Measurements from ENCODE around the gene NMT1.

The NMT1 gene

DNA sequence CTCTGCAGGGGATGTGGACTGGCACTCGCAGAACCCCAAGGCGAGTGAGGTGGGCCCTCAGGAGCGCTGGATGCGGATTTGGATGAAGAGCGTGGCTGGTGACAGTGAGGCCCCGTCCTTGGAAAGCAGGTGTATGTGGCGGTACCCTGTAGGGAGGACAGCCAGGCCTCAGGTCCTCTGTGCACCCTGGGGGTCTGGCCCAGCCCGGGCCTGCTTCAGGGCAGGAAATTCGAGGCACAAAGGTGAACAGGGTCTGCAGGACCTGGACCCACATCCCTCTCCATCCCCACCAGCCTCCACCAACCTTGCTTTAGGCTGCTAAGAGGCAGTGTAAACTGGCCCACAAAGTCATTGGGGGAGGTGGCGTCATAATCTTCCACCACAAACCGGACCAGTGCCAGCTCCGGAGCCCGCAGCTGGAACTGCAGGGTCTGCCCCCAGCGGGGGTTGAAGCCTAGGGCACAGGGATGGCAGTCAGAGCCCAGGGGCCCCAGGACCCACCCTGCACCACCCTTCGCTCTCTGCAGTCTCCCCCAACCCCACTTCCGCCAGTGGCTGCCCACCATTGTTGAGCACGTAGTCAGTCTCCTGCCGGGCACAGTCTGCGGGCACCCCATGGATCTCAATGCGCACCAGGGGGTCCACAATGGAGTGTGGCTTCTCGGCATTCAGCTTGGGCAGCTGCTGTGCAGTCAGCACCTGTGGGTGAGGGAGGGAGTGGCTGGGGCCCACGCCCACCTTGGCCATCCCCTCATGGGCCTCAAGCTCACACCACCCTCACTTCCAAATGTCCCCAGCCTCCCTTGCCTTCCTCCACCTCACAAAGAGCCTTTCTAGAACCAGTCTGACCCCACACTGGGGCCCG, 51.7 kb downstream of the NMT1 start:
- TF ChIP-seq, protein P1, sequence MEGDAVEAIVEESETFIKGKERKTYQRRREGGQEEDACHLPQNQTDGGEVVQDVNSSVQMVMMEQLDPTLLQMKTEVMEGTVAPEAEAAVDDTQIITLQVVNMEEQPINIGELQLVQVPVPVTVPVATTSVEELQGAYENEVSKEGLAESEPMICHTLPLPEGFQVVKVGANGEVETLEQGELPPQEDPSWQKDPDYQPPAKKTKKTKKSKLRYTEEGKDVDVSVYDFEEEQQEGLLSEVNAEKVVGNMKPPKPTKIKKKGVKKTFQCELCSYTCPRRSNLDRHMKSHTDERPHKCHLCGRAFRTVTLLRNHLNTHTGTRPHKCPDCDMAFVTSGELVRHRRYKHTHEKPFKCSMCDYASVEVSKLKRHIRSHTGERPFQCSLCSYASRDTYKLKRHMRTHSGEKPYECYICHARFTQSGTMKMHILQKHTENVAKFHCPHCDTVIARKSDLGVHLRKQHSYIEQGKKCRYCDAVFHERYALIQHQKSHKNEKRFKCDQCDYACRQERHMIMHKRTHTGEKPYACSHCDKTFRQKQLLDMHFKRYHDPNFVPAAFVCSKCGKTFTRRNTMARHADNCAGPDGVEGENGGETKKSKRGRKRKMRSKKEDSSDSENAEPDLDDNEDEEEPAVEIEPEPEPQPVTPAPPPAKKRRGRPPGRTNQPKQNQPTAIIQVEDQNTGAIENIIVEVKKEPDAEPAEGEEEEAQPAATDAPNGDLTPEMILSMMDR (IDR thresholded peaks at IDR 0.05; ENCODE audit: insufficient read depth, low read length, missing control alignments), result no peak
- DNase-seq (ENCODE audit: low read depth, low spot score), result no peak
- POLR2A ChIA-PET, result interaction anchor here (1.3 kb wide), 1 partner anchor 9 kb away, joined by 3 read pairs; no protein-coding TSS in a partner anchor
- H3K4me3 ChIP-seq (ENCODE audit: low read depth, low read length), result no peak overlapping the region
- CTCF ChIA-PET, result interaction anchor here (1.2 to 11.9 kb wide), 3 partner anchors 17 to 335 kb away, joined by 3 to 123 read pairs (median 4); partner anchors contain the start of gene ACBD4

DNA sequence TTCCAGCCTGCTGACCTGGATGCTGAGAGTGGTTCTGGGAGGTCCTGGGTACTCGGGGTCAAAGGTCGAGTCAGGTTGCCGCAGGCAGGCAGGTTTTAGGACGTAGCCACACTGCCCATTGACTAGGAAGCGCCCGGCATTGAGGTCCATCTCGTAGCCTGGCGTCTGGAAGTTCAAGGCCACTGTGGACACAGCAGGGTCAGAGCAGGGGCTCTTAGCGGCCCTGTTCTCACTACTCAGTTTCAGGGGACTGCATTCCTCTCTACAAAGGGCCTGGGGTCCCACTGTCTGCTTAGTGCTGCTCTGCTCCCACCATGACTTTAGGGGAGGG, 52.3 kb downstream of the NMT1 start:
- no peak for DNase-seq (ENCODE audit: low read depth, low spot score)
- H3K4me3 ChIP-seq (ENCODE audit: low read depth, low read length), result no peak overlapping the region
- TF ChIP-seq, protein P1 (IDR thresholded peaks at IDR 0.05; ENCODE audit: insufficient read depth, low read length, missing control alignments), result no peak
- ChIA-PET POLR2A (no interaction called here), CTCF (interaction anchor here (11.9 kb wide), 1 partner anchor 17 kb away, joined by 123 read pairs; no protein-coding TSS in a partner anchor)

DNA sequence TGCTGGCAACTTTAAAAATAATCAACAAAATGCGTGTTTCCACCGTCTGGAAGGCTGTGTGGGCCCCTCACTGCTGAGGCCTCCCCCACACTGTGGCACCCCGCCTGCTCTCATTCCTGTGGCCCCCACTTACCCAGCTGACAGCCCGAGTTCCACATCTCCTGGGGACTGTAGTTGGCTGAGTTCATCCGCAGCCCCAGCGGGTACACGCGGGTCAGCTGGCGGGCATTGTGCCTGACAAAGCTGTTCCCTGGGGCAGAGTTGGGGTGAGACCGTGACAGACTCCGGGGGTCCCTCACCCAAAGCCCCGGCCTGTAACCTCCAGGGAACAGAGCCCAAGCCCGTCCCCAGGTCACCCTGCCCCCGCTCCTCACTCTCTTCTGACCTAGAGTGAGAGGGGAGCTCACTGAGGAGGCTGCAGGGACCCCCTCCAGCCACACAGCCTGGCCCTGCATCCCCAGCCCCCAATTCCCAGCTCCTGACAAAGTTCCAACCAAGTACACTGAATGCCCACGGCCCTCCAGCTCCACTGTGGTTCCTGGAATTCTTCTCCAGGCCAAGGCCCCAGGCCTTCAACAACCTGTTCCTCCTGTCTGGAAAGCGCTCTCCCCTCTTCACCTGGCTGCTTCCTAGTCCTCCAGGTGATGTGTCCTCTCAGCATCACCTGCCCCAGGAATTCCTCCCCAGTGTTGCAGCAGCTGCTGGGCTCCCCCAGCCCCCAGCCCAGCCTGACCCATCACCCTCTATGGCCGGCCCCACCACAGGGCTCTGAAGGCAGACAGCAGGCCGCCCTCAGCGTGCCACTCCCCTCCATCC, 53.2 kb downstream of the NMT1 start:
- CTCF ChIA-PET, result interaction anchor here (1.0 to 11.9 kb wide), 3 partner anchors 9 to 21 kb away, joined by 5 to 123 read pairs (median 11); partner anchors contain the start of gene ACBD4
- DNase-seq (ENCODE audit: low read depth, low spot score), result no peak
- TF ChIP-seq, protein P1 (IDR thresholded peaks at IDR 0.05; ENCODE audit: insufficient read depth, low read length, missing control alignments), result no peak
- POLR2A ChIA-PET, result no interaction called here
- H3K4me3 ChIP-seq (ENCODE audit: low read depth, low read length), result no peak overlapping the region

DNA sequence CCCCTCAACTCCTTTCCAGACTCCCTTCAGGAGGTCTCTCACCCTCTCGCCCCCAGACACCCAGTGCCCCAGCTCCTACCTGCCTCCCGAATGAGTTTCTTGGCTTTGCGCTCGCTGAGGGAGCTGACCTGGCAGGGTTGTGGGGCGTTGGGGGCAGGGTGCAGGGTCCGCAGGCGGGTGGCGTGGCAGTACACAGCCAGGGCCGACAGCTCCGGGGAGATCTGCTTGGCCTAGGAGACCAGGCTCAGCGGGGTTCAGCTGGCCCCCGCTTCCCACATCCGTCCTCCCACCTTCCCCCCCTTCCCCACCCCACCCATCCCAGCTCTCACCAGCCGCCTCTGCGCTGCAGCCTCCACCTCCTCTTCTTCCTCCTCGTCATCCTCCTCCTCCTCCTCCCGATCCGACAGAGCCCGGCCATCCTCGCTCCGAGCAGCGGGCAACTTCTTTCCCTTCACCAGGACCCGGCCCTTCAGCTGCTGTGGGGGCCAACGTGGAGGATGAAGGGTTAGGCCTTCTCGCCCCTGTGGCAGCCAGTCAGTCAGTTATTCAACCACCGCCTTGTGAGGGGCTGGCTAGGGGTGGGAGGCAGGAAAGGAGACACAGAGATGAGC, 54.0 kb downstream of the NMT1 start:
- ChIA-PET CTCF (interaction anchor here (0.6 to 11.9 kb wide), 7 partner anchors 10 to 95 kb away, joined by 3 to 123 read pairs (median 4); partner anchors contain the start of gene ACBD4), POLR2A (no interaction called here)
- no peak overlapping the region for H3K4me3 ChIP-seq (ENCODE audit: low read depth, low read length)
- no peak for DNase-seq (ENCODE audit: low read depth, low spot score)
- TF ChIP-seq, protein P1 (IDR thresholded peaks at IDR 0.05; ENCODE audit: insufficient read depth, low read length, missing control alignments), result no peak

DNA sequence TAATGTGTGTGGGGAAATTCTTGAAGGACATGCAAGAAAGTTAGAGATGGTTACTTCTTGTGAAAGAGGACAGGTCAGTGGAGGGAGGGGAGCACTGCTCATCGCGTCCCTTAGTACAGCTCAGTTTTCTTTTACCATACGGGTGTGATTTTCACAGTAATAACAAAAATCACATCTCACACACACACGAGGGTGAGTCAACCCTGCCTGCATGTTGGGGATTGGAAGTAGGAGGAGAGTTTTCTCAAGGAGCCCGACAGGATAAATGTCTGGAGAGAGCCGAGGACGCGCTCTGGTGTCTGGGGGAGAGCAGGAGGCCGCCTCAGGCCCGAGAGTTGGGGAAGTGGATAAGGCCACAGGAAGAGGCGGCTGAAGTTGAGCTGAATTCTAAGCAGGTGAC, 54.8 kb downstream of the NMT1 start:
- TF ChIP-seq, protein P1 (IDR thresholded peaks at IDR 0.05; ENCODE audit: insufficient read depth, low read length, missing control alignments), result no peak
- DNase-seq (ENCODE audit: low read depth, low spot score), result no peak
- H3K4me3 ChIP-seq (ENCODE audit: low read depth, low read length), result no peak overlapping the region
- POLR2A ChIA-PET, result no interaction called here
- CTCF ChIA-PET, result interaction anchor here (0.6 to 11.9 kb wide), 7 partner anchors 11 to 96 kb away, joined by 3 to 123 read pairs (median 4); partner anchors contain the start of gene ACBD4
